H9 (cell line): ENCODE data around the gene IRF2BP1. TPM values are rescaled to one million over a fixed set of nuclear protein-coding genes. Genes with fewer than 3 reads are reported as not detected.

ENCODE experiments used
- DNase-seq: peaks from one replicate; pipeline ENCODE4 v3.0.0-alpha.2; 2017
- H2AFZ ChIP-seq: one replicate; pipeline ENCODE4 v1.6.1; 2013; ENCODE audit warnings: mild to moderate bottlenecking, low read length, control low read depth, moderate library complexity
- H2AK5ac ChIP-seq: 2 replicates; pipeline ENCODE4 v1.6.1; 2013; ENCODE audit warnings: low read length, control low read depth, mixed read lengths; ENCODE audit not compliant: insufficient read length
- H2BK120ac ChIP-seq: one replicate; pipeline ENCODE4 v1.6.1; 2013; ENCODE audit warnings: low read depth, mild to moderate bottlenecking, low read length, control low read depth, inconsistent platforms; ENCODE audit not compliant: poor library complexity, severe bottlenecking
- H2BK12ac ChIP-seq: 2 replicates; pipeline ENCODE4 v1.6.1; 2013; ENCODE audit warnings: low read length, control low read depth, mixed read lengths, low read depth; ENCODE audit not compliant: insufficient read length
- H2BK15ac ChIP-seq: 2 replicates; pipeline ENCODE4 v1.6.1; 2013; ENCODE audit warnings: low read depth, low read length, control low read depth
- H2BK20ac ChIP-seq: one replicate; pipeline ENCODE4 v1.6.1; 2013; ENCODE audit warnings: low read depth, mild to moderate bottlenecking, low read length, control low read depth, inconsistent platforms; ENCODE audit not compliant: poor library complexity, severe bottlenecking
- H2BK5ac ChIP-seq: 2 replicates; pipeline ENCODE4 v1.6.1; 2013; ENCODE audit warnings: low read length, control low read depth, mixed read lengths; ENCODE audit not compliant: insufficient read length
- H3K14ac ChIP-seq: 2 replicates; pipeline ENCODE4 v1.6.1; 2013; ENCODE audit warnings: low read length, control low read depth; ENCODE audit not compliant: insufficient read depth
- H3K18ac ChIP-seq: 2 replicates; pipeline ENCODE4 v1.6.1; 2013; ENCODE audit warnings: low read depth, mild to moderate bottlenecking, mixed read lengths, low read length, control low read depth; ENCODE audit not compliant: insufficient read length
- H3K23ac ChIP-seq: 2 replicates; pipeline ENCODE4 v1.6.1; 2013; ENCODE audit warnings: low read length, control low read depth, mixed read lengths, low read depth; ENCODE audit not compliant: insufficient read length
- H3K23me2 ChIP-seq: 2 replicates; pipeline ENCODE4 v1.6.1; 2013; ENCODE audit warnings: low read depth, mild to moderate bottlenecking, mixed read lengths, low read length, control low read depth; ENCODE audit not compliant: insufficient read length, poor library complexity, severe bottlenecking
- H3K27ac ChIP-seq: 2 replicates; pipeline ENCODE4 v1.5.1; 2013; ENCODE audit warnings: low read length, control low read depth, mixed read lengths, low read depth; ENCODE audit not compliant: insufficient read length
- H3K27me3 ChIP-seq: 2 replicates; pipeline ENCODE4 v1.6.1; 2013; ENCODE audit warnings: low read length, control low read depth, inconsistent platforms; ENCODE audit not compliant: insufficient read depth
- H3K4ac ChIP-seq: 2 replicates; pipeline ENCODE4 v1.6.1; 2013; ENCODE audit warnings: low read depth, mild to moderate bottlenecking, control low read depth, inconsistent platforms, low read length, moderate library complexity
- H3K4me1 ChIP-seq: 2 replicates; pipeline ENCODE4 v1.6.1; 2013; ENCODE audit warnings: low read length, control low read depth, inconsistent platforms; ENCODE audit not compliant: insufficient read depth
- H3K4me2 ChIP-seq: 2 replicates; pipeline ENCODE4 v1.6.1; 2013; ENCODE audit warnings: low read length, control low read depth, mixed read lengths; ENCODE audit not compliant: insufficient read length, insufficient read depth
- H3K56ac ChIP-seq: 2 replicates; pipeline ENCODE4 v1.6.1; 2013; ENCODE audit warnings: low read depth, mild to moderate bottlenecking, mixed read lengths, low read length, control low read depth; ENCODE audit not compliant: insufficient read length
- H3K79me1 ChIP-seq: 2 replicates; pipeline ENCODE4 v1.6.1; 2013; ENCODE audit warnings: low read depth, mild to moderate bottlenecking, moderate library complexity, low read length, control low read depth, inconsistent platforms; ENCODE audit not compliant: insufficient read depth, poor library complexity, severe bottlenecking
- H3K79me2 ChIP-seq: 2 replicates; pipeline ENCODE4 v1.6.1; 2013; ENCODE audit warnings: low read length, control low read depth, inconsistent platforms; ENCODE audit not compliant: insufficient read depth
- H3K9ac ChIP-seq: 2 replicates; pipeline ENCODE4 v1.6.1; 2013; ENCODE audit warnings: low read length, control low read depth, mixed read lengths; ENCODE audit not compliant: insufficient read length; ENCODE audit errors: extremely low read depth
- H3K9me3 ChIP-seq: one replicate; pipeline ENCODE4 v1.6.1; 2013; ENCODE audit warnings: low read depth, low read length, inconsistent platforms; ENCODE audit not compliant: control insufficient read depth
- H3T11ph ChIP-seq: one replicate; pipeline ENCODE4 v1.6.1; 2013; ENCODE audit warnings: mild to moderate bottlenecking, low read length, control low read depth, inconsistent platforms
- H4K20me1 ChIP-seq: one replicate; pipeline ENCODE4 v1.6.1; 2013; ENCODE audit not compliant: control insufficient read depth, insufficient read length, insufficient read depth
- H4K5ac ChIP-seq: 2 replicates; pipeline ENCODE4 v1.6.1; 2013; ENCODE audit warnings: low read depth, mild to moderate bottlenecking, mixed read lengths, low read length, control low read depth; ENCODE audit not compliant: insufficient read length
- H4K8ac ChIP-seq: replicated peaks from 2 replicates; pipeline ENCODE4 v1.6.1; 2013; ENCODE audit warnings: low read length, control low read depth, mixed read lengths, low read depth; ENCODE audit not compliant: insufficient read length
- H4K91ac ChIP-seq: 2 replicates; pipeline ENCODE4 v1.6.1; 2013; ENCODE audit warnings: low read depth, mild to moderate bottlenecking, moderate library complexity, mixed read lengths, low read length, control low read depth; ENCODE audit not compliant: insufficient read length
- H3K27ac Mint-ChIP-seq, 3 experiments: 2 replicates in 2 of 3; 3 replicates in 1 of 3; pipeline ENCODE4 v1.8.0; 2020 to 2021; ENCODE audit warnings: mixed read lengths in 3 of 3, mild to moderate bottlenecking in 1 of 3, moderate library complexity in 1 of 3
- H3K27me3 Mint-ChIP-seq: 2 replicates; pipeline ENCODE4 v1.8.0; 2021; ENCODE audit warnings: low read depth, mild to moderate bottlenecking, moderate library complexity, mixed read lengths
- H3K36me3 Mint-ChIP-seq, 3 experiments: 2 replicates in 2 of 3; 3 replicates in 1 of 3; pipeline ENCODE4 v1.8.0; 2020 to 2021; ENCODE audit warnings: low read depth in 3 of 3, mixed read lengths in 3 of 3; ENCODE audit not compliant: insufficient read depth in 1 of 3
- H3K4me1 Mint-ChIP-seq, 2 experiments: 2 replicates each; pipeline ENCODE4 v1.8.0; 2020; ENCODE audit warnings: mixed read lengths in 2 of 2
- H3K4me3 Mint-ChIP-seq, 2 experiments: 2 replicates in 1 of 2; 3 replicates in 1 of 2; pipeline ENCODE4 v1.8.0; 2020 to 2021; ENCODE audit warnings: mild to moderate bottlenecking in 2 of 2, mixed read lengths in 2 of 2, moderate library complexity in 1 of 2
- H3K9me3 Mint-ChIP-seq, 2 experiments: 2 replicates in 1 of 2; 3 replicates in 1 of 2; pipeline ENCODE4 v1.8.0; 2020; ENCODE audit warnings: mild to moderate bottlenecking in 2 of 2, mixed read lengths in 2 of 2, moderate library complexity in 1 of 2
- CTCF ChIP-seq: fragments of 200-600 bp; sonication (generic); conservative IDR thresholded peaks from 3 replicates; pipeline ENCODE4 v1.8.0; 2021; ENCODE audit warnings: antibody characterized with exemption, mild to moderate bottlenecking
- whole genome bisulfite sequencing: extraction: QIAGEN DNeasy Blood & Tissue Kit; methylation state at CpG from one replicate; pipeline ENCODE4 v1.1.7; 2013; ENCODE audit warnings: missing lambda C conversion rate, low lambda C conversion rate, mixed read lengths; ENCODE audit not compliant: insufficient read length; ENCODE audit errors: extremely low coverage; 5-methylcytosine and 5-hydroxymethylcytosine counted together
- total RNA-seq: library from RNA; stranded (reverse); gene quantifications from 2 replicates; pipeline ENCODE4 v1.2.1, GENCODE V29; 2021

The IRF2BP1 gene
- total RNA-seq, 1 experiment from 2014 or later, result 28.2 TPM

DNA sequence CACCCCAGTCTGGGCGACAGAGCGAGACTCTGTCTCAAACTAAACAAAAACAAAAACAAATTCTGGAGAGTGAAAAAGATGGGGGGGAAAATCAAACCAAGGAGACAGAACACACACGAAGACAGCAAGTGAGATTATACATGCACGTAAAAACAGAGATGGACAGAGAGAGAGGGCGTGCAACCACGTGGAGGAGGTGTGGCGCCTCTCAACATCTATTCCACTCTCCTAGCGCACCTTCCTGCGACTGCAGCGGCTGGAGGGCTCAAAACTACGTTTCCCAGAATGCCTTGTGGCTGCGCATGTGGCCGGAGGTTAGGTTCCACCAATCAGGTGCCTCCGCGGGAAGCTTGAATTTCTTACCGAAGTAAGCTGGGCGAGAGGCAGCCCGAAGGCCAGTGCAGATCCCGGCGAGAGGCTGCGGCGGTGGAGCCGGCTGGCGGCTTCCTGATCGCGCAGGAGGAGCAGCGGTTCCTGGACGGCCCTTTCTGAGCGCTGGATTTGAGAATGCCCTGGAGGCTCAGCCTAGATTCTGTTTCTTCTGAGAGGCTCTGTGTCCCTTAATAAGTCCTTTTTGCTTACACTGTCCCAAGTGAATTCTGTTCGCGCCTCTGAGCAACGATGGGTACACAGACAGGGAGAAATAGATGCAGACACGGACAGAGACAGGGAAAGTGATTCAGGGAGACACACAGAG, 41.8 kb upstream of the IRF2BP1 start:
- H3K9me3 Mint-ChIP-seq, result no peaks in the 10 kb centered on the region; a peak in 1 of 5 replicates
- H3K27ac Mint-ChIP-seq, result no peak overlapping the region; a peak in 1 of 7 replicates
- DNase-seq, result peak; percentile 98
- H2BK120ac ChIP-seq, result no peak overlapping the region
- no peak overlapping the region for H2BK15ac ChIP-seq
- no peak overlapping the region for H4K5ac ChIP-seq
- H2BK20ac ChIP-seq, result no peak overlapping the region
- H3K4me3 Mint-ChIP-seq, result peak overlapping the region; percentile 45 to 70
- H2AK5ac ChIP-seq, result no peak overlapping the region
- no peak overlapping the region for H3K56ac ChIP-seq
- H3K79me2 ChIP-seq, result no peaks in the 10 kb centered on the region
- no peaks in the 10 kb centered on the region; the same call in 1 of the 2 replicates for H3K27me3 ChIP-seq
- no peak overlapping the region for H3K14ac ChIP-seq
- H3K27ac ChIP-seq, result no peak overlapping the region
- H3K18ac ChIP-seq, result no peak overlapping the region
- peak; percentile 42; the same call in 2 of the 3 replicates for TF ChIP-seq CTCF
- H3K27me3 Mint-ChIP-seq, result peaks cover 53% of the 10 kb centered on the region
- no peaks in the 10 kb centered on the region for H3K79me1 ChIP-seq
- no peak overlapping the region for H3T11ph ChIP-seq
- 0 out of 2 replicates have a peak, but pooled peaks cover 3% of the 10 kb centered on the region for H3K4me1 ChIP-seq
- H3K4me1 Mint-ChIP-seq, result peaks cover 6 to 18% of the 10 kb centered on the region in 2 experiments
- H3K9ac ChIP-seq, result peak overlapping the region; percentile 20
- H2BK5ac ChIP-seq, result no peak overlapping the region
- H4K91ac ChIP-seq, result no peak overlapping the region
- H3K4ac ChIP-seq, result no peak overlapping the region
- no peaks in the 10 kb centered on the region for H3K9me3 ChIP-seq
- WGBS, result no CpG with 5 or more reads among the region's 33 CpGs
- H4K20me1 ChIP-seq, result no peaks in the 10 kb centered on the region
- H3K23ac ChIP-seq, result no peak overlapping the region
- no peak overlapping the region for H4K8ac ChIP-seq
- peak overlapping the region; percentile 74 for H3K4me2 ChIP-seq
- peak overlapping the region; percentile 75 for H2AFZ ChIP-seq
- H3K36me3 Mint-ChIP-seq, result no peaks in the 10 kb centered on the region
- peaks cover 4% of the 10 kb centered on the region for H3K23me2 ChIP-seq
- no peak overlapping the region for H2BK12ac ChIP-seq
